Hematopoietic multipotent progenitor cell treated with erythropoietin and hydrocortisone succinate and interleukin-3 and kit ligand, for 6 days (in vitro differentiated cells): ENCODE results near the gene GTF2F1.
A peak's percentile ranks its signal among the peaks of the same experiment; 100 is the strongest.
"Not testable (repeated sequence)": the region's sequence is repeated elsewhere in the genome, so short reads cannot be mapped to it uniquely, and the experiment has no call there.

Experiments used
- DNase-seq: peaks from one replicate; pipeline ENCODE4 v3.0.0-alpha.2; 2015

GTF2F1 gene

DNA sequence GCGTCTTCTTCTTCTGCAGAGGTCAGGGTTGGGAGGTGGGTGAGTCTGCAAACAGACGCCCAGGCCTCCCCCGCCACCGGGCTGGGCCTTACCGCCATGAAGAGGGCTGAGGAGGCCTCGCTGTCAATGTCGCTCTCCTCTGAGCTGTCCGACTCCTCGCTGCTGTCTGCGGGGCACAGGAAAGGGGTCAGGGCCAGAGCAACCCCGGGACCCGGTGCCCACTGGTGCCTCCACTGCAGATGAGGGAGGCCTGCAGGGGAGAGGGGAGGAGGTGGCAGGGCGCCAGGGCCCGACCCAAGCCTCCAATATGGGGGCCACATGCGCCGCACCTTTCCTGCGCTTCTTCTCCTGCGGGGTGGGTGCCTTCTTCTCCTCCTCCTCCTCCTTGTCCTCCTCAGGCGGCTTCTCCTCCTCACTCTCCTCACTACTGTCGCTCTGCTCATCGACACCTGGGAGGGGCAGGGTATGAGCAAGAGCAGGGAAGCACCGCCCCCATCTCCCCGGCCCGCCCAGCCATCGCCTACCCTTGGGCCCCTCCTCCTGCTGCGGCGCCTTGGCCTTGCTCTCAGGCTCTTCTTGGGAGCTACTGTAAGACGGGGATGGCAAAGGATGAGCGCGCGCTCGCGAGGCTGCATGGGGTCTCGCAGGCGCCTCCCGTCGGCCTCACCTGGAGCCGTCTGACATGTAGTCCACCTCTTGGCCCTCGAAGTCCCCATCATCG is 11.8 kb downstream of the GTF2F1 start:
- DNase-seq: no peak

DNA sequence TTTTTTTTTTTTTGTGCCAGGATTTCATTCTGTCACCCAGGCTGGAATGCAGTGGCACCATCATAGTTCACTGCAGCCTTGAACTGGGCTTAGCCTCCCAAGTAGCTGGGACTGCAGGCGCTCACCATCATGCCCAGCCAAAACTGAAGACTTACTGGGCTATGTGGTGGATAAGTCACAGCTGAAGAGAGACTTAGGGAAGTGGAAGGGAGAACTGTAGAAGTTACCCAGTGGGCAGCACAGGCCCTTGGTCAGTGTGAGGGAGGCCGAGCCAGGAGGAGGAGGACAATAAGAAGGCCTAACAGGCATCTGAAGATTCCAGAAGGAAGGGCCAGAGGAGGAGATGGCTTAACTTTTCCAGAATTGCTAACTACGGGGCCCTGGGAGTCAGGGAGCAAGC is 13.2 kb downstream of the GTF2F1 start:
- DNase-seq: no peak

- DNase-seq: no peak
Observed at GRCh38 chr19:6378486-6378885, 14.5 kb downstream of the GTF2F1 start.

DNA sequence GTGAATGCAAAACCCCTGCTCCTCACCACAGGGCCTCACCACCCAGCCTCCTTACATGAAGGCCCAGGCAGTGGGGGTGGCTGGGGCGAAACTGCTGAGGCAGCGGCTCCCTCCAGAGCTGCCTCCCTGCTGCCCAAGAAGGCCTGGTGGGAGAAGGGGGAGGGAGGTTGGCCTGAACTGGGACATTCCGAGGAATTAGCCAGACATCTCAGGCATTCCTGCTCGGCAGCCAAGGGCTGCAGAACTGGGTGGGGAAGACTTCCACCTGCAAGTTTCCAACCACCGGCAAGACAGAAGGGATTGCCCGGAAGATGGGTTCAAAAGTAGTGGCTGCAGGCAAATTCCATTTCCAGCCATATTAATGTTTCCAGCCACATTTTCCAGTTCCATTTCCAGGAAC is 14.9 kb downstream of the GTF2F1 start:
- no peak for DNase-seq

GRCh38 chr19:6376512-6377190 is 16.3 kb downstream of the GTF2F1 start:
- no peak for DNase-seq

- DNase-seq: no peak
Observed at GRCh38 chr19:6375411-6376010, 17.5 kb downstream of the GTF2F1 start, which contains the start of gene PSPN. Gene PSPN (minus strand): TSS chr19:6375933. CDS start chr19:6375849, 84 bp downstream.

DNA sequence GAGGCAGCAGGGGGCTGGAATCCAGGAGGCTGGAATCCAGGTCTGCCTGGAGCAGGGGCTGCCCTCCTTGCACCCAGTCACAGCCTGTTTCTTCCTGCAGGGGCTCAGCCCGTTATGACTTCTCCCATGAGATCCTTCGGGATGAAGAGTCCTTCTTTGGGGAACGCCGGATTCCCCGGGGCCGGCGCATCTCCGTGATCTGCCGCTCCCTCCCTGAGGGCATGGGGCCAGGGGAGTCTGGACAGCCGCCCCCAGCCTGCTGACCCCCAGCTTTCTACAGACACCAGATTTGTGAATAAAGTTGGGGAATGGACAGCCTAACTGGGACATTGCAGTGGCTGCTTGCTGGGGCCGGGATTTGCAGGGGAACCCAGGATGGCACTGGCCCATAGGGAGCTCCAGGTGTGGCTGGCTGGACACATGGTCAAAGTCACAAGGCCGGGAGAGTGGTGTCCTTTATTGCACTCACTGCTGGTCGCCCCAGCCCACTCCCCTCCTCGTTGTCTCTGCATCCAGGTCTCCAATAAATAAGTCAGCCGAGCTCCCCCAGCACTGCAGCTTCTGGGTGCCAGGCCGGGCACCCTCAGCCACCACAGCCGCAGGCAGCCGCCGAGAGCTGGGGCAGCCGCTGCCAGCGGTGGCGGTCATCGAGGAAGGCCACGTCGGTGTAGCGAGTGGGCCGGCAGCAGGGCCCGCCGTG is 18.1 kb downstream of the GTF2F1 start:
- no peak for DNase-seq

DNA sequence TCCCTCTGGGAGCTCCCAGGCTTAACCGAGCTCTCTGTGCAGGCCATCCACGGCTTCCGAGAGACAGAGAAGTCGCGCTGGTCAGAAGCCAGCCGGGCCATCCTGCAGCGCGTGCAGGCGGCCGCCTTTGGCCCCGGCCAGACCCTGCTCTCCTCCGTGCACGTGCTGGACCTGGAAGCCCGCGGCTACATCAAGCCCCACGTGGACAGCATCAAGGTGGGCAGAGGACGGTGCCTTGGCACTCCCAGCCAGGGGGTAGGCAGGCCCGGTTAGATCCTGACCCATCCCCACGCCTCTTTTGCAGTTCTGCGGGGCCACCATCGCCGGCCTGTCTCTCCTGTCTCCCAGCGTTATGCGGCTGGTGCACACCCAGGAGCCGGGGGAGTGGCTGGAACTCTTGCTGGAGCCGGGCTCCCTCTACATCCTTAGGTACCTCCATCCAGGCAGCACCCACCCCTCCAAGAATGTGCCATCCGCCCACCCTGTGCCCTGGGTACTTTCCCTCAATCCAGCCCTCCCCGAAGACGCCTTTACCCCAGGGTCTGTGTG is 18.7 kb downstream of the GTF2F1 start:
- no peak for DNase-seq

DNA sequence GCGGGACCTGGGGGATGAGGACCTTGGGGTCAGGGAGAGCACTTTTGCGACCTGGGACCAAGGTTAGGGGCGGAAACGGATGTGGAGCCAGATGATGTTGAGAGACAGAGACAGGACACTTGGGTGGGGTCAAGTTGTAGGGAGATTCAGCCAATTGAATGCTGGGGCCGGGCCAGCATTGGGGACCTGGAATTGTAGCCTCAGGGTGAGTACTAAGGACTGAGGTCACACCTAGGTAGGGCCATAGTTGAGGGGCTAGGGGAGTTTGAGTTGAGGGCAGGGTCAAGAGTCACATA is 19.2 kb downstream of the GTF2F1 start:
- peak; percentile 56 for DNase-seq

- DNase-seq: peak; percentile 100
Observed at GRCh38 chr19:6373096-6373812, 19.7 kb downstream of the GTF2F1 start.

- DNase-seq: peak; percentile 100
Observed at GRCh38 chr19:6372594-6373095, 20.3 kb downstream of the GTF2F1 start, which contains the start of gene ALKBH7. Gene ALKBH7 (plus strand): TSS chr19:6372794. CDS start chr19:6372821, 27 bp downstream.

DNA sequence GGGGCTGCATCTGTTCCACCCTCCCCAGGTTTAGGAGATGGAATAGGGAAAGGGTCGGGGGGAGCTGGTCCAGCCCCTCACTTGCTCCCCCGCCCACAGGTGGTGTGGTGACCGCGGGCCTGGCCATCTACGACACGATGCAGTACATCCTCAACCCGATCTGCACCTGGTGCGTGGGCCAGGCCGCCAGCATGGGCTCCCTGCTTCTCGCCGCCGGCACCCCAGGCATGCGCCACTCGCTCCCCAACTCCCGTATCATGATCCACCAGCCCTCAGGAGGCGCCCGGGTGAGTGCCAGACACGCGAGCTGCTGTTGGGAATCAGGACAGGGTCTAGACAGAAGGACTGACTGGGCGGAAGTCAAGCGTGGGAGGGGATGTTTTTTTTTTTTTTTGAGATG is 28.6 kb downstream of the GTF2F1 start:
- no peak for DNase-seq

DNA sequence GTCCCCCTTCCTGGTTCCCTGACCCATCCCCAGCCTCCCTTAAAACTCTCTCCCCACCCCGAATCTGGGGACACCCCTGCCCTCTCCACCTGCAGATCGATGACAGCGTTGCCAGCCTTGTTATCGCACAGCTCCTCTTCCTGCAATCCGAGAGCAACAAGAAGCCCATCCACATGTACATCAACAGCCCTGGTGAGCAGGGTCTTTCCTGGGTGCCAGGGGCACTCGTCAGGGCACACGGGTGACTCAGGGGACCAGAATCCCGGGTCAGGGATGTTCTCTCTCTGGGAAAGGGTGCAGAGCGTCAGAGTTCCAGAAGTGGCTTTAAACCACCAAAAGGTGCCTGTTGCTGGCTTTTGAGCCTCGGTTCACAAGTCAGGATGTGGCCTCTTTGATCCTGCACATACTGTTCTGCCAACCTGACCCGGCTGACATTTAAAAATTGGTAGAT is 30.6 kb downstream of the GTF2F1 start:
- DNase-seq: peak; percentile 33

- DNase-seq: peak; percentile 45
Observed at GRCh38 chr19:6362027-6362350, 31.0 kb downstream of the GTF2F1 start.

GRCh38 chr19:6360857-6361216 is 32.1 kb downstream of the GTF2F1 start:
- not testable (repeated sequence) for DNase-seq

DNA sequence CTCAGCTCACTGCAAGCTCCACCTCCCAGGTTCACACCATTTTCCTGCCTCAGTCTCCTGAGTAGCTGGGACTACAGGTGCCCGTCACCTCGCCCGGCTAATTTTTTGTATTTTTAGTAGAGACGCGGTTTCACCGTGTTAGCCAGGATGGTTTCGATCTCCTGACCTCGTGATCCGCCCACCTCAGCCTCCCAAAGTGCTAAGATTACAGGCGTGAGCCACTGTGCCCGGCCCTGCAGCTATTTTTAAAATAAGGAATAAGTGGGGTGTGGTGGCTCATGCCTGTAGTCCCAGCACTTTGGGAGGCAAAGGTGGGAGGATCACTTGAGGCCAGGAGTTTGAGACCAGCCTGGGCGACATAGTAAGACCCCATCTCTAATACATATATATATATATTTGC is 32.5 kb downstream of the GTF2F1 start:
- not testable (repeated sequence) for DNase-seq

- no peak for DNase-seq
Observed at GRCh38 chr19:6359568-6360341, 33.2 kb downstream of the GTF2F1 start.

DNA sequence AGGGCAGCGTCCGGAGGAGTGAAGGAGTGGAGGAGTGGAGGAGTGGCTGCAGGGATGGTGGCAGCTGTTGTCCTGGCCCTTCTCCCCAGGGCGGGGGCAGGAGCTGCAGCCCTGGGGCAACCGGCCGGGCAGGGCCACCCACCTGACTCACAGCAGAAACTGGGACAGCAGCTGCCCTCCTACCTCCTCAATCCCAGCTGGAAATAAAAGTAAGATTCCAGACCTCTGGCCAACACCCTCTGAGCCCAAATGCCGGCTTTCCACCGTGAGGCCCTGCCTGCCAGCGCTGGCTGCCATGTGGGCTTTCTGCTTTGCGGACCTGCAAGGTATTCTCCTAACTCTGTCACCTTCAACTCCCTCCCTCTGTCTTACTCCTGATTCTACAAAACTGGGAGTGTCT is 35.0 kb downstream of the GTF2F1 start:
- DNase-seq: no peak

GRCh38 chr19:6357174-6357573 is 35.8 kb downstream of the GTF2F1 start:
- no peak for DNase-seq

DNA sequence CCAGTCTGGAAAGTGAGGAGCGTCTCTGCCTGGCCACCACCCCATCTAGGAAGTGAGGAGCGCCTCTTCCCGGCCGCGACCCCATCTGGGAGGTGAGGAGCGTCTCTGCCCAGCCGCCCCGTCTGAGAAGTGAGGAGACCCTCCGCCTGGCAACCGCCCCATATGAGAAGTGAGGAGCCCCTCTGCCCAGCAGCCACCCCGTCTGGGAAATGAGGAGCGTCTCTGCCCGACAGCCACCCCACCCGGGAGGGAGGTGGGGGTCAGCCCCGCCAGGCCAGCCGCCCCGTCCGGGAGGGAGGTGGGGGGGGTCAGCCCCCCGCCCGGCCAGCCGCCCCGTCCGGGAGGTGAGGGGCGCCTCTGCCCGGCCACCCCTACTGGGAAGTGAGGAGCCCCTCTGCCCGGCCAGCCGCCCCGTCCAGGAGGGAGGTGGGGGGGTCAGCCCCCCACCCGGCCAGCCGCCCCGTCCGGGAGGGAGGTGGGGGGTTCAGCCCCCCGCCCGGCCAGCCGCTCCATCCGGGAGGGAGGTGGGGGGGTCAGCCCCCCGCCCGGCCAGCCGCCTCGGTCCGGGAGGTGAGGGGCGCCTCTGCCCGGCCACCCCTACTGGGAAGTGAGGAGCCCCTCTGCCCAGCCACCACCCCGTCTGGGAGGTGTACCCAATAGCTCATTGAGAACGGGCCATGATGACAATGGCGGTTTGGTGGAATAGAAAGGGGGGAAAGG is 37.5 kb downstream of the GTF2F1 start:
- not testable (repeated sequence) for DNase-seq

GRCh38 chr19:6354098-6354674 is 38.8 kb downstream of the GTF2F1 start:
- DNase-seq: peak; percentile 39
